ENCODE data around the gene MTTP.

GRCh38 chr4:99651811-99652485 is 77.3 kb downstream of the MTTP start:
- no peak for TF ChIP-seq POLR2A (IDR thresholded peaks at IDR 0.05)
- TF ChIP-seq, protein P1, sequence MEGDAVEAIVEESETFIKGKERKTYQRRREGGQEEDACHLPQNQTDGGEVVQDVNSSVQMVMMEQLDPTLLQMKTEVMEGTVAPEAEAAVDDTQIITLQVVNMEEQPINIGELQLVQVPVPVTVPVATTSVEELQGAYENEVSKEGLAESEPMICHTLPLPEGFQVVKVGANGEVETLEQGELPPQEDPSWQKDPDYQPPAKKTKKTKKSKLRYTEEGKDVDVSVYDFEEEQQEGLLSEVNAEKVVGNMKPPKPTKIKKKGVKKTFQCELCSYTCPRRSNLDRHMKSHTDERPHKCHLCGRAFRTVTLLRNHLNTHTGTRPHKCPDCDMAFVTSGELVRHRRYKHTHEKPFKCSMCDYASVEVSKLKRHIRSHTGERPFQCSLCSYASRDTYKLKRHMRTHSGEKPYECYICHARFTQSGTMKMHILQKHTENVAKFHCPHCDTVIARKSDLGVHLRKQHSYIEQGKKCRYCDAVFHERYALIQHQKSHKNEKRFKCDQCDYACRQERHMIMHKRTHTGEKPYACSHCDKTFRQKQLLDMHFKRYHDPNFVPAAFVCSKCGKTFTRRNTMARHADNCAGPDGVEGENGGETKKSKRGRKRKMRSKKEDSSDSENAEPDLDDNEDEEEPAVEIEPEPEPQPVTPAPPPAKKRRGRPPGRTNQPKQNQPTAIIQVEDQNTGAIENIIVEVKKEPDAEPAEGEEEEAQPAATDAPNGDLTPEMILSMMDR (IDR thresholded peaks at IDR 0.05) = no peak

Data from breast epithelium (tissue), 3 donors.